Activated CD4-positive, alpha-beta T cell treated with anti-CD3 and anti-CD28 coated beads, Interleukin-2, amount 10 ng/mL, durations not matched to agents 7 days and 5 days (primary cell): ENCODE results near the gene SEMA6A. TPM values are rescaled to one million over a fixed set of nuclear protein-coding genes. Genes with fewer than 3 reads are reported as not detected.

Source experiments
- CTCF ChIA-PET: fragments of 350-600 bp; sonication (Branson Sonifier 250); formaldehyde crosslinking; loops from one replicate; lab custom pipeline; 2021; ENCODE audit warnings: antibody characterized with exemption; lab: Charles Lee
- POLR2A ChIA-PET: fragments of 350-600 bp; sonication (Branson Sonifier 250); formaldehyde crosslinking; loops from one replicate; lab custom pipeline; 2021; ENCODE audit warnings: antibody characterized with exemption; lab: Charles Lee
- DNase-seq: peaks from one replicate; pipeline ENCODE4 v3.0.0-alpha.2; 2020
- H3K27ac Mint-ChIP-seq: one replicate; pipeline ENCODE4 v1.8.0; 2021; ENCODE audit warnings: mild to moderate bottlenecking, moderate library complexity, mixed read lengths
- H3K27me3 Mint-ChIP-seq: one replicate; pipeline ENCODE4 v1.8.0; 2021; ENCODE audit warnings: mixed read lengths
- H3K36me3 Mint-ChIP-seq: one replicate; pipeline ENCODE4 v1.8.0; 2021; ENCODE audit warnings: low read depth, mixed read lengths
- H3K4me1 Mint-ChIP-seq: one replicate; pipeline ENCODE4 v1.8.0; 2021; ENCODE audit warnings: mixed read lengths
- H3K4me3 Mint-ChIP-seq: one replicate; pipeline ENCODE4 v1.8.0; 2021; ENCODE audit warnings: mild to moderate bottlenecking, moderate library complexity, mixed read lengths
- H3K9me3 Mint-ChIP-seq: one replicate; pipeline ENCODE4 v1.8.0; 2021; ENCODE audit warnings: mixed read lengths
- total RNA-seq, 2 experiments: library from RNA; stranded (reverse); gene quantifications; one replicate each; pipeline ENCODE4 v1.2.3, GENCODE V29; 2021

Gene SEMA6A
- total RNA-seq, 2 experiments from 2014 or later = not detected

DNA sequence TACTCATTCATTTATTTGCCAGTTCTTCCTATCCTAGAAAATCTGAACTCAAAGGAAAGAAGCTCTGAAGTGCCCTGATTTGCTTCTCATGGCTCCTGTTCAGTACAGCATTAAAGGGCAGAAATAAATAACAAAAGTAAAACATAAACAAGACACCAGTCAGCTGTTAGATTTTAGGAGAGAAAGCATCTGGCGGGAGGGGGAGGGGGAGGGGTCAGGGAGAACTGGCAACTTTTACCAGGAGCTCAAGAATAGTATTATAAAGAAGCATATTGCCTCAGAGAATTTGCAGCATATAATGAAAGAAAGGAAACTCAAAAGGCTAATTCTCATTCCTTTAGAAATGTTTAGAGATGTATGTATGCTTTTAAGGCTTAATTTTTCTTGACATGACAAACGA is 68.1 kb downstream of the SEMA6A start:
- H3K4me3 Mint-ChIP-seq = no peak overlapping the region
- H3K36me3 Mint-ChIP-seq = no peaks in the 10 kb centered on the region
- ChIA-PET POLR2A (no interaction called here), CTCF (no interaction called here)
- no peaks in the 10 kb centered on the region for H3K9me3 Mint-ChIP-seq
- H3K4me1 Mint-ChIP-seq = no peaks in the 10 kb centered on the region
- no peaks in the 10 kb centered on the region for H3K27me3 Mint-ChIP-seq
- DNase-seq = no peak
- no peak overlapping the region for H3K27ac Mint-ChIP-seq

DNA sequence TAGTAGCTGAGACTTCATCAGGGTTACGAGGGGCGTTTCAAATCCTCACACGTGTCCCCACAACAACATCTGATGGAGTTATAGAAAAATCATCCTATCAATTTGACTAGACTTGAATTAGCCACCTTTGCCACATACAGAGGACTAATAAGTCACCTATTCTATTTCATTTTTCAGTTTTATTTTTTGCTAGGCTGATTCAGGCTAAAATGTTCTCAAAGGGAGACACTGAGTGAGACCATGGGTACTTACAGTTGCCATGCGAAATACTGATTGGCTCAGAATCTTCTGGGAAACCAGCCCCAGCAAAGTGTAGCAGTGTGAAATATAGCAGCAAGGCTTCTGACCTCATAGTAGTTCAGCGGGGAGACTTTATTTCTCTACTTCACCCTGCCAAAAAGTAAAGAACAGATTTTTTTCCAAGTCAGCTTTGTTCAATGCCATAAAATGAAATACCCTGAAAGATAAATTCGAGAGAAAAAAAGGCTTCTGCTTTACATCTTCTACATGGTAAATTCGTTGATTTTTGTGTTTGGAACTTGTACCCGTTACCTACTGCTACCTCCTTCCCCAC is 69.9 kb downstream of the SEMA6A start:
- H3K27me3 Mint-ChIP-seq = no peaks in the 10 kb centered on the region
- no peak overlapping the region for H3K27ac Mint-ChIP-seq
- ChIA-PET CTCF (no interaction called here), POLR2A (no interaction called here)
- H3K4me3 Mint-ChIP-seq = no peak overlapping the region
- H3K4me1 Mint-ChIP-seq = no peaks in the 10 kb centered on the region
- no peaks in the 10 kb centered on the region for H3K9me3 Mint-ChIP-seq
- H3K36me3 Mint-ChIP-seq = no peaks in the 10 kb centered on the region
- no peak for DNase-seq

DNA sequence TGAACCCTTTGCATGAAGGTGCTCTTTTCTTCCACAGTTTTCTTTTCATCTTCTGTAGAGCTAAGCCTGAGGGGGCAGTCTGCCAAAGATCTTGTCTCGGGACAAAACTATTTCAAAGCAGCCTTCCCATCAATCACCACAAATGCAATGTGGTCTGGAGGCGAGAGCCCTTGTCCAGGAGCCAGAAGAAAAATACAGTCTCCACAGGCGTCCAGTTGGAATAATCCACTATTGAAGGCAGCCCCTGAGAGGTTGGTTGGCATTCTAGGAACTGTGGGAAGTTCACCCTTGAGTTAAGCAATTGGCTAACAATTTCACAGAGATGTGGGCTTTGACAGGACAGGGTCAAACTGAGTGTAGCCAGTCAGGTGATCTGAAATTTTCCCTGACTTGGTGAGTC is 72.0 kb downstream of the SEMA6A start:
- Mint-ChIP-seq H3K36me3 (no peaks in the 10 kb centered on the region), H3K9me3 (no peaks in the 10 kb centered on the region), H3K27me3 (no peaks in the 10 kb centered on the region), H3K27ac (no peak overlapping the region), H3K4me1 (no peaks in the 10 kb centered on the region), H3K4me3 (no peak overlapping the region)
- DNase-seq = no peak
- ChIA-PET POLR2A (no interaction called here), CTCF (no interaction called here)

DNA sequence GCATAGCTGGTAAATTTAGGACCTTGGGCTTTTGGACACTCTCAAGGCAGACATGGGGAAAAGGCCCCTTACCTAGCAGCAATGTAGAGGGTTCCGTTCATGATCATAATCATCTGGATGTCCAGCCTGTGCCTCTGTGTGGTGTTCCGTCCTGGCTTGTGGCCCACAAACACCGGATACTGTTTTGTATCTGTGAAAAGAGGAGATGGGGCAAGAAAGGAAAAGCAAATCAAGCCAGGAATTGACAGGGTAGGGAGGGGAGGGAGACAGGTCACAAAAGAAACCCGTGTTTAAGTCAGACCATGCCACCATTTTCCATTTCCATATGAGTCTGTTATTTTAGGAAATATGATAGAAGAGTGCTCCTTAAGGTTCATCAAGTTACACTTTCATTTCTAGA is 72.5 kb downstream of the SEMA6A start:
- Mint-ChIP-seq H3K4me3 (no peak overlapping the region), H3K9me3 (no peaks in the 10 kb centered on the region), H3K4me1 (no peaks in the 10 kb centered on the region), H3K27me3 (no peaks in the 10 kb centered on the region), H3K36me3 (no peaks in the 10 kb centered on the region), H3K27ac (no peak overlapping the region)
- DNase-seq = no peak
- ChIA-PET POLR2A (no interaction called here), CTCF (no interaction called here)

DNA sequence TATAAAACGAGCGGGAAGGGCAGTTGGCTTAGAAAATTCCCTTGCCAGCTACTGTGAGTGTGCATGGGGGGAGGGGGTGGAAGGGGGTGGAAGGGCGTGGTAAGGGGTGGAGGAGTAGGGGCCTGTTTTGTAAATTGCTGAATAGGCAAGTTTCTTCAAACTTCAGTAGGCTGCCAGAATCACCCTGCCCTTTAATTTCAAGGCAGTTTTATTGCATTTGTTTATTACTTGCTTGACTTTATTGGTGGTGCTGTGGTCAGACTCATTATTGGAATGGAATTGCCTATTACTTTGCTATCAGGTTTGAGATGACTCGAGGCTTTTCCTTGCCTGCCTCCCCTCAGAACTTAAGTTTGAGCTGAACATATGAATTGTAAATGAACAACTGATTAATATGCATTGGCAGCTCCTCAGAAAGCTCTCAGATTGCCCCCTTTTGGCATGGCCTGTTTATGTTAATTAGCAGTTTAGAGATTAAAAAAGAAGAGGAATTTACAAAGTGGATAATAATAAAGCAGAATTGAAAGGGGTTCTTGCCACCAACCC is 76.0 kb downstream of the SEMA6A start:
- CTCF ChIA-PET = no interaction called here

DNA sequence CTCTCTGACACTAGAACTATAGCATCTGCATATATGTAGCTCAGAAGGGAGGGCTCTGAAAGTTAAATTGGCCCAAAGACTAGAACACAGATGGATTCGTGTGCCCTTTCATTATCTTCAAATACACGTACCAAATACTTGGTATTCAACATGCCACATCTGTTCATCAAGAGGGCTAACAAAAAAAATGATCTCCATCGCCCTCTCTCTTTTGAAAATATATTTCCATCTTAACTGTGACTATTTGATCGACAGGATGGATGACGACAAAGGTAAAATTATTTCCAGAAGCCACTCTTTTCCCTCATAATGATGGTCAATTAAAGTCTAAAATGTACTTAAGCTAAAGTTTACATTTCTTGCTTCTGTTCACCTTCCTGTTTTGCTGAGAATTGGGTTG is 77.0 kb downstream of the SEMA6A start:
- no peaks in the 10 kb centered on the region for H3K9me3 Mint-ChIP-seq
- CTCF ChIA-PET = interaction anchor here (0.6 kb wide), 1 partner anchor 8 kb away, joined by 3 read pairs; no protein-coding TSS in a partner anchor

More for the DNA sequence above, 76.0 kb downstream of the SEMA6A start:
- Mint-ChIP-seq H3K27me3 (no peaks in the 10 kb centered on the region), H3K36me3 (no peaks in the 10 kb centered on the region), H3K9me3 (no peaks in the 10 kb centered on the region), H3K4me3 (no peak overlapping the region), H3K27ac (no peak overlapping the region), H3K4me1 (no peaks in the 10 kb centered on the region)
- no peak for DNase-seq
- POLR2A ChIA-PET = no interaction called here

DNA sequence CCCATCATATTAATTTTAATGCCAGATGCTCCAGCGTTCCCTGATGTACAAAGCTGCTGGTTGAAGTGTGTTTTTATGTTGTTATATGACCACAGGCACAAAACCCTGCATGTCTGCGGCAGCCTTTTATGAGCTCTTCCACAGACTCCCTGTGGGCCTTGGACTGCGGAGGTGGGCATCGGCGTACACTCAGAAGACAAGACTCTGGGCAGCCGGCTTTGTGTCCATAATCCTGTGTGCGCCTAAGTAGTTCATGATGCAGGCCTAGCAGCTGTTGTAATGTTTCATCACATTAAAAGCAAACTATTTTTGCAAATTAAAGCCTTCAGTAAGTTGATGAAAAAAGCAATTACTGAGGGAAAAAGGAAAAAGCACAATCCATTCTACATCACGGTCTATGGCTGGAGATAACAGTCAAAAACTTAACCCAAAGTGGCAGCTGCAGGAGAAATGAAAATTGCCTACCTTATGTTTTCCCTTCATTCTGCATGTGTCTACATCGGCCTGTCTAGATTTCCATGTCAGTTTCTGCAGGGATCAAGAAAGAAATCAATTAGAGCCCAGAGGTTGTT is 78.8 kb downstream of the SEMA6A start:
- no peak for DNase-seq
- Mint-ChIP-seq H3K4me1 (peaks cover 8% of the 10 kb centered on the region), H3K9me3 (no peaks in the 10 kb centered on the region), H3K27me3 (no peaks in the 10 kb centered on the region), H3K27ac (no peak overlapping the region), H3K4me3 (no peak overlapping the region), H3K36me3 (no peaks in the 10 kb centered on the region)
- ChIA-PET POLR2A (no interaction called here), CTCF (no interaction called here)

More for the DNA sequence above, 77.0 kb downstream of the SEMA6A start:
- H3K4me3 Mint-ChIP-seq = no peak overlapping the region
- POLR2A ChIA-PET = no interaction called here
- no peaks in the 10 kb centered on the region for H3K27me3 Mint-ChIP-seq
- DNase-seq = no peak
- H3K36me3 Mint-ChIP-seq = no peaks in the 10 kb centered on the region
- H3K27ac Mint-ChIP-seq = no peak overlapping the region
- no peaks in the 10 kb centered on the region for H3K4me1 Mint-ChIP-seq

DNA sequence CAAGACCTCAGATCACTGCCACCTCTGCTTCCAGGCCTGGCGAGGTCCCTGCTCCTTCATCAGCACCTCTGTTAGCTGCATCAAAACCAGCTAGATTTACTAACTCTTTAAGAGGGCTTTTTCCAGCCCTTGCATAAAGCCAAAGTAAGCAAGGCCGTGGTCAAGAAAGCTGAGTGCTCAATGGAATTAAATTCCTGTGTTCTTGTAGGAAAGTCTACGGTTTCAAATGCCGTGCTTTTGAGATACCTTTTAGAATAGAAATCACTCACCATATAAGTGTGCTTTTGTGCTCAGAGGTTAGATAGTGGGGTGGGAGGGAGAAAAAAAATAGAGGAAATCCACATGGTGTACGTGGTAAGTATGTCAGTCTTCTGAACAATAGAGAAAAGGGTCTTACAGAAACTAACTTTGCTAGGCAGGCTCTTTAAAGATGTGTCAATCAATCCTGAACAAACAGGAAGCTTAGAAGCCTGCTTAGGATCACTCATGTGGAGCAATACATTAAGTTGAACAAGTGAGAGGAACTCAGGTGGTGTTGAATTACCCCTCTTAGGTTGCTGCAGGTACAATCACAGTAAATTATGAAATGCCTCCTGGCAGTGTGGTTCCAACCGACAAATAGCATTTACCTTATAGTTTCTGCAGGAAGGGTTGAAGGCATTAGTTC is 79.7 kb downstream of the SEMA6A start:
- no peaks in the 10 kb centered on the region for H3K9me3 Mint-ChIP-seq
- no peak overlapping the region for H3K4me3 Mint-ChIP-seq
- no peaks in the 10 kb centered on the region for H3K36me3 Mint-ChIP-seq
- no peak for DNase-seq
- no peak overlapping the region for H3K27ac Mint-ChIP-seq
- ChIA-PET POLR2A (no interaction called here), CTCF (no interaction called here)
- no peaks in the 10 kb centered on the region for H3K27me3 Mint-ChIP-seq
- peaks cover 8% of the 10 kb centered on the region for H3K4me1 Mint-ChIP-seq

DNA sequence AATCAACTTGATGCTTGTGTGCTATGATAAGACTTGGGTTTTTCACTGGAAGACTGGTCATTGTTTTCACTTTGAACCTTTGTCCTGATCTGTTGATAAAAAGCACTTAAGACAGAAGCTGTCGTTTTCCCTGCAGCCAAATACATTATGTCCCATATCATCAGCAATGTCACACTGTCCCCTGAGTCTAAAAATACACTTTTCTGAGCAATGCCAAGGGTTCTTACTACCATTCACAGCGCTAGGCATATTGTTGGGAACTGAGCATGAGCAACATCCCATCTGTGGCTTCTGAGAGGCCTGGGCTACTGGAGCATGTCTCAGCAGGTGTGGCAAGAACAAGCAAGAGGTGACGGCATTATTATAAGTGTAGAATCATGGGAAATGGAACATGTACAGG is 81.8 kb downstream of the SEMA6A start:
- H3K36me3 Mint-ChIP-seq = no peaks in the 10 kb centered on the region
- H3K4me3 Mint-ChIP-seq = no peak overlapping the region
- no peaks in the 10 kb centered on the region for H3K27me3 Mint-ChIP-seq
- peaks cover 8% of the 10 kb centered on the region for H3K4me1 Mint-ChIP-seq
- ChIA-PET POLR2A (no interaction called here), CTCF (interaction anchor here (0.6 to 1.0 kb wide), 2 partner anchors 9 to 81 kb away, joined by 3 to 4 read pairs; no protein-coding TSS in a partner anchor)
- H3K27ac Mint-ChIP-seq = no peak overlapping the region
- no peak for DNase-seq
- no peaks in the 10 kb centered on the region for H3K9me3 Mint-ChIP-seq

DNA sequence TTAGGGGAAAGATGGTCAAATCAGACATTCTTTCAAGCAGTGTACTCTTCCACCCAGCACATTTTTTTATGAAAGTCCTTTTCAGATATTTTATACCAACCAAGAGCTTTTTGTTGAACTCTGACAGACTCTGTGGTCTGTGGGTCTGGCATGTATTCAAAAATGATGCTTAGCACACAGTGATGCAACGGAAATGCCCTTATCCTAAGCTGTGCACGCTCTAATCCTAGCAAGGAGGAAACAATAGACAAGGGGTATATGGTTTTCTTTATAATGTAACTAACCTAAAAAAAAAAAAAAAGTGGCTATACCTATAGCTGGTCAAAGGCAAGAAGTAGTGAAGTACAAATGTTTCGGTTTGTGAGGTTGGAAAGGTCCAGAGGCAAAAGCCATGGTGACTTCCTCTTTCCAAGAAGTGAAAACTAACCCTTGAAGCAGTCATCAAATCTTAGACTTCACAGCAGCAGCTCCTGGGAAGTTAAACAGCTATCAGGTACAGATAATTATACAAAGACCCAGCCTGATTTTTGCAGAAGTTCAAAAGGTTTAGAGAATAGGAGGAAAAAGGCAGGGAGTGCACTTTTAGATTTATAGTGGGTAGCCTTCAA is 82.5 kb downstream of the SEMA6A start:
- Mint-ChIP-seq H3K27ac (no peak overlapping the region), H3K36me3 (no peaks in the 10 kb centered on the region), H3K4me1 (peaks cover 8% of the 10 kb centered on the region), H3K4me3 (no peak overlapping the region), H3K27me3 (no peaks in the 10 kb centered on the region), H3K9me3 (no peaks in the 10 kb centered on the region)
- peak; percentile 12 for DNase-seq
- ChIA-PET POLR2A (no interaction called here), CTCF (interaction anchor here (0.6 to 1.0 kb wide), 2 partner anchors 9 to 81 kb away, joined by 3 to 4 read pairs; no protein-coding TSS in a partner anchor)

DNA sequence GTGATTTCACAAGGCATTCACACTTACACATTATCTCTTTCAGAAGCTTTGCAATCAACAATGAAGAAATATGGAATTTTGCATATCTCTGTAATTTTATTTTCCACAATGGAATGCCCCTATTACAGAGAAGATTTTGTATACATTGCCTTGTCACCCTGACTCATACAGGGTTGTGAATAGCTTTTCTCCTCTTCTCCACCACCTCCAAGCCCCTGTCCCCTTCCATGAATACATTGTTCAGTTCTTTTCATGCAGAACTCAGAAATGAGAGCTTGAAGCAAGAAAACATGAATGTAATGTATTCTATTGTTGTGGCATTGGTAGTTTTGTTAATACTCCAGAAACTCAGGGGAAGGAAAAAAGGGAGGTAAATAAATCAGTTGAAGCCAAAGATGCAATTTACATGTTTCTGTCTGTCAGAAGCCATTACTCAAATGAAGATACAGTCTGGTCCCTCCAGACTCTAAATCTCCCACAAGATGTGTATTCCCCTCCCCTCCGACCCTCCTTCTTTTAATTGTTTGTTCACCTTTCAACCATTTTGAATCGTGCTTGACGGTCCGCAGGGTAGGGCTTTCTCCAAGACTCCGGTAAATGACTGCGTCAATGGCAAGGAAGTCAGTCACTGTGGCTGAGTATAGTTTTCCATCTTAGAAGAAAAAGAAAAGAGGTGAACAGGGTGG is 86.1 kb downstream of the SEMA6A start:
- Mint-ChIP-seq H3K36me3 (no peaks in the 10 kb centered on the region), H3K4me3 (no peak overlapping the region), H3K4me1 (peaks cover 8% of the 10 kb centered on the region), H3K9me3 (no peaks in the 10 kb centered on the region), H3K27me3 (no peaks in the 10 kb centered on the region), H3K27ac (no peak overlapping the region)
- ChIA-PET CTCF (no interaction called here), POLR2A (no interaction called here)
- no peak for DNase-seq

DNA sequence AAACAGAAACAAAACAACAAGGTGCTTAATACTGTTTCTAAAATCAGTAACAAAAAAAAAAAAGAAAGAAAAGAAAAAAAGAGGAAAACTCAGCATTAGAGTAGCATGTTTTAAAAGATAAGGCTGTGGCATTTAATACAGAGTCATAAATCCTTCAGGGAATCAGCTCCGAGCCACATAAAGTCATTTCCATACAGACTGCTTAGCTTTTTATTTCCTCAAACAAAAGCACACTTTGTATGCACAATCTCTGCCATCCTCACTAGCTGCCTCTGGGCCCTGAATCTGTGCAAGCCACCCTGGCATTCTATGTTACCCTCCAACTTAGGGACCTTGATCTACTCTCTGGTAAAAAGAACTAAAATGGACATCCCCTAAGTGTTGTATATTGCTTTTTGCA is 87.6 kb downstream of the SEMA6A start:
- Mint-ChIP-seq H3K27me3 (no peaks in the 10 kb centered on the region), H3K9me3 (no peaks in the 10 kb centered on the region), H3K4me3 (no peak overlapping the region), H3K27ac (no peak overlapping the region), H3K36me3 (no peaks in the 10 kb centered on the region), H3K4me1 (peaks cover 5% of the 10 kb centered on the region)
- ChIA-PET CTCF (no interaction called here), POLR2A (no interaction called here)
- no peak for DNase-seq

DNA sequence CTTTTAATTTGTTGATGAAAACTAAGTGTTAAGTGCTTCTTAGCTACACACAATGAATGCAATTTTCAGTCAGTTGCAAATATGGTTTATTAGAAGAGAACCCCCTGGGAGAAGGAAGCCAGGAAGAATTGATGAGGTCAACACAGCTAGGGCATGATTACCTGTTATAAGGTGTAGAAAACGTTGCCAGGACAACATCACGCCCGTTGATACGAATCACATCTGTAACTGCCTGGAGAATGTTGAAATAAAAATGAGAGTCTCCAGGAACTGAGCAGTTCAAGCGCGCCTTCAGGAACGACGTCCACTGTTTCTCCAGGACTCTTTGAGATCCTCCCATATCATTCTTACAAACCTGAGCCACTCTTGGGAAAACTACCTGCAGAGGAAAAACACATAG is 88.0 kb downstream of the SEMA6A start:
- Mint-ChIP-seq H3K27ac (no peak overlapping the region), H3K9me3 (no peaks in the 10 kb centered on the region), H3K36me3 (no peaks in the 10 kb centered on the region), H3K4me3 (no peak overlapping the region), H3K27me3 (no peaks in the 10 kb centered on the region), H3K4me1 (peaks cover under 1% of the 10 kb centered on the region)
- ChIA-PET POLR2A (no interaction called here), CTCF (no interaction called here)
- DNase-seq = no peak
